Measurements from ENCODE around the gene NELL1.

Gene NELL1

DNA sequence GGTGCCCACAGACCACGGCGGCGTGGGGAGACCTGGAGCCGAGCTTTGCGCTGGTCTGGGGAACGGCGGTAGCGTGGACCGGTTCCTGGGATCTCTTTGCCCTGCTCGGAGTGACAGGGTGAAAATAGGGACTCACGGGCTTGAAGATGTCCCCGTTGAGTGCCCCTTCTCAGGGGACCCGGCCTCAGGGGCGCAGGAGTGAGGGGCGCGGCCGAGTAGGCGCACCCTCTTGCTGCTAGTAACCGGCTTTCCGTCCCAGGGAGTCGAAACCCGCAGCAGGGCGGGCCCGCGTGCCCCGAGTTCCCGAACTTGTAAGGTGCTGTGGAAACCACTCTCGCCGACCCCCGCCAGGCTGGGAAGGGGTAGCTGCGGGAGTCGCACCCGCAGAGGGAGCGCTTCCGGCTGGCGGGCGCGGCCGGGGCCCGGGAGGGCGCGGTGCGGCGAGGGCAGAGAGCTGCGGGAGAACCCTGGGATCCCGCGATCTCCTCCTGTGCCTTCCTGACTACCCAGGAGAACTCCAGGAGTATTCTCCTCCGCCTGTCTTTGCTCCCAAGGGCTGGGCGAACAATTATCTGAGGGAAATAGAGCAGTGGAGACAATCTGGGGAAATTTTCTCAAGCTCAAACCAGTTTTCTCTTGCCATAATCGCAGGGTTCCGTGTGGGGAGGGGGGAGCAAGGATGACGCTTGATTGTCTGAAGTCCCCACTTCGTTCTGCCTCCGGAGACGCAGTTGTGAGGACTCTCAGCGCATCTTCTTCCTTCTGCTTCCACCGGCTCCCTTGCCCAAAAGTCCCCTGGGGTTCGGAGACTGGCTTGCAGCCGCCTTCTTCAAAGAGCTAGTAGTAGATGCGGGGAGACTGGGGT, 666 bp downstream of the NELL1 start:
- no peak for DNase-seq

DNA sequence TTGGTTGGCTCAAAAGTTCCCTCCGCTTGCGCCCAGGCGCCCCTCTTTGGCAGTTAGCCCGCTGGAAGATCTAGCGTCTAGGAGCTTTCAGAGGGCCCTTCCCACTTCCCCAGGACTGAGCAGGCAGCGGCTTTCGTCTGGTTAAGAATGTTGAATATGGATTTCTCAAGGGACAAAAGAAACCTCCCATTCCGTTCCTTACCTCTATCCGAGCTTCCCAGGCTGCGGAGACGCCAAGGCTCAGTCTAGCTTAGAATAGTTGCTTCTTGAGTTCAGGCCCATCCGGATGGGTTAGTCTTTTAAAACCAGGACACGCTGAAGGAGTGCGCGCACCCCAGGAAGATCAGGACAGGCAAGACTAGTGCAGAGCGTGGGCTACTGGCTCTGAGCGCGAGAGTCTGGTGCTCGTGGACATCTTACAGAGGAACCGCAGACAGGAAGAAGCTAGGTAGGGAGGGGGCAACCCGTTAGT, 1.6 kb downstream of the NELL1 start:
- DNase-seq = no peak

DNA sequence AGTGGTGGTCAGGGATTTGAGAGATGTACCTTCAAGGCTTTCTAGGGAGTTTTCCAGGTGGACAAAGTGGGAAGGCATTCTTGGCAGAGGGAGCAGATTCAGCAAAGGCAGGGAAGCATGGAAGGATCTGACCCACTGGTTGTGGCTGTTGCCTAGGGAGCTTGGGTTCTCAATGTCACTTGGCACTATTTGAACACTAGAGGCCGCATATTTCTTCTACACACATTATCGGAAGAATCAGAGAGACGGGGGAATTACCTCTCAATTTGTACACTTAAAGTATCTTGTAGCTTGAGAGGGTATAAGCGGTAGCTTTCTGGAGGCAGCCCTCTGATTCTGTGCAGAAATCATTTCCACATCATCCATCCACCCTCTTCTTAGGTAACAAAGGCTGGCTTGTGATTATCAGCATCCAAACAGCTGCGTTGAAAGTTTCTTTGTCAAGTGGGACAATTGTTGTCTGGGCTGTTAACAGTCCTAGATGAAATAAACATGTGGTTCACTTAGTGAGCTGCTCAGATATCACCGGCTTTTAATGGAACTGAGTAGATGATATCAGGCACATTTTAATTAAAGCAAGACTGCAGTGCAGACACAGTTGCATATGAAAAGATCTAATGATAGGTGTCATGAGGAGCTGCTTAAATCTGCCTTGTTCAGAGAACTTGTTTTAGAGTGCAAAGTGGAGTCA, 2.6 kb downstream of the NELL1 start:
- DNase-seq = no peak

DNA sequence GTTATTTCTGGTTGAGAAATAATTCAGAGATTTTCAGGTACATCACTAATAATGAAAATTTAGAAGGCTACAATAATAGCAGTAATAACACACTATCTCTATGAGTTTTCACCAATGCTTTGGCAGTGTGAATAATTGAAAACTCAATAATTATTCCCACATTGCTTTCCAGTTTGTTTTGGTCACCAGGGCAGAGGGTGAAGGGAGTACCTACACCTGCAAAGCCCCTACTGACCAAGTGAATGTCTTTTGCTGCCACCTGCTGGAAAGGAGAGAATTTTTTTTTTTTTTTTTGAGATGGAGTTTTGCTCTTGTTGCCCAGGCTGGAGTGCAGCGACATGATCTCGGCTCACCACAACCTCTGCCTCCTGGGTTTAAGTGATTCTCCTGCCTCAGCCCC, 3.2 kb downstream of the NELL1 start:
- DNase-seq = no peak

DNA sequence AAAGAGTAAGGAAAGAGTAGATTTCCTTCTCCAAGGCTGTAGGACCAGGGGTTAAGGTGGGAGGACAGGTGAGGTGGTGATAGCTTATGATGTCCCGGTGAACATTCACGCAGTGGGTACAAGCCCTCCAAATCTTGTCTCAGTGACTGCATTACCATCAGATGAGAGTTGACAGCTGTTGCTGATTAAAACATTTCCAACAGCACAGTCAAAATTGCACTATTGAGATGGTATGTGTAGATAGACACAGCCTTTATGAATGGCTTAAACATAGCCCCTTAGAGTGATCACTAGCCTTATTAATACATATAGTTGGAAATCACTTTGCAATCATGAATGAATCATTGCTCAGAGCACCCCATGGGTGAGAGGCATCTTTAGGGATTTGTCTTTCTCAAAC, 7.3 kb downstream of the NELL1 start:
- DNase-seq = no peak

DNA sequence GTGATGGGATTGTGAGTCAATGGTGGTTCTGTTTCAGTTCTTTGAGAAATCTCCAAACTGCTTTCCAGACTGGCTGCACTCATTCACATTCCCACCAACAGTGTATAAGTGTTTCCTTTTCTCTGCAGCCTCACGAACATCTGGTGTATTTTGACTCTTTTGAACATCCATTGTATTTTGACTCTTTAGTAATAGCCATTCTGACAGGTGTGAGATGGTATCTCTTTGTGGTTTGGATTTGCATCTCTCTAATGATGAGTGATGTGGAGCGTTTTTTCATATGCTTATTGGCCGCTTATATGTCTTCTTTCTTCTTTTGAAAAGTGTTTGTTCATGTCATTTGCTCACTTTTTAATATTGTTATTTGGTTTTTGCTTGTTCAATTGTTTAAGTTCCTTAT, 19.4 kb downstream of the NELL1 start:
- DNase-seq = no peak

DNA sequence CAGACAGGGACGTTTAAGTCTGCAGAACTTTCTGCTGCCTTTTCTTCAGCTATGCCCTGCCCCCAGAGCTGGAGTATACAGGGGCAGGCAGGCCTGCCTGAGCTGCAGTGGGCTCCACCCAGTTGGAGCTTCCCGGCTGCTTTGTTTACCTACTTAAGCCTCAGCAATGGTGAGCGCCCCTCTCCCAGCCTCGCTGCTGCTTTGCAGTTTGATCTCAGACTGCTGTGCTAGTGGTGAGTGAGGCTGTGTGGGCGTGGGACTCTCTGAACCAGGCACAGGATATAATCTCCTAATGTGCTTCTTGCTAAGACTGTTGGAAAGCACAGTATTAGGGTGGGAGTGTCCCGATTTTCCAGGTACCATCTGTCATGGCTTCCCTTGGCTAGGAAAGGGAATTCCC, 38.5 kb downstream of the NELL1 start:
- DNase-seq = no peak

DNA sequence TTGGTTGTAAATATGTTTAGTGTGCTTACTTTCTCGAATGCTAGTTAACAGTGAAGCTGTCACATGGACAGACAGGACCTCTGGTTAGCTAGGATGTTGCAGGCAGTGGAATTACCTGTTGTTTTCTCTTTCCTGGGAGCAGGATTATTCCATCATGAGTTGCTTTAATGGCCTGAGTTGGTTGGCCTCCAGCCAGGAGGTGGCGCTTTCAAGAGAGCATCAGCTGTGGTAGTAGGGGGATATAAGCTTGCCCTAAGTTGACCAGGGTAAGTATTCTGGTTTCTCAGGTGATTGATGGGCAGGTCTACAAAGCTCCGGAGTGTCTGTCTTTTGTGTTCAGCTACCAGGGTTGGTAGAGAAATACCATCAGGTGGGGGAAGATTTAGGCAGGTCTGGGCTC, 43.5 kb downstream of the NELL1 start:
- DNase-seq = no peak

DNA sequence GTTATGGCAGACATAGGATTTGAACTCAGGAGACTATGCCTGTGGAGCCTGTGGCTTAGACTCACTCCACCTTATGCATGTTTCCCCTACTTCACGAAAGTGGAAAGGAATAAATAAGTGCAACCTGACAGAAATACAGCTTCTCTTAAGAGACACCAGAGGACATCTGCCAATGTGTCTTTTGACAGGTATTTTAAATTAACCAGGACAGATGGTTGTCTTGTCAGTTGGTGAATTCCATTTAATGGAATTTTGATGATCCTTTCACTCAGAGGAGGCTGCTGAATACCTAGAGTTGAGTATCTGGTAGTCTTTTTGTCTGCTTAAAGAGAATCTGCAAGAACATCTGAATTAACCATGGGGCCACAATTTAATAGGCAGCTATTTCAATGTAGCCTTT, 46.1 kb downstream of the NELL1 start:
- no peak for DNase-seq

DNA sequence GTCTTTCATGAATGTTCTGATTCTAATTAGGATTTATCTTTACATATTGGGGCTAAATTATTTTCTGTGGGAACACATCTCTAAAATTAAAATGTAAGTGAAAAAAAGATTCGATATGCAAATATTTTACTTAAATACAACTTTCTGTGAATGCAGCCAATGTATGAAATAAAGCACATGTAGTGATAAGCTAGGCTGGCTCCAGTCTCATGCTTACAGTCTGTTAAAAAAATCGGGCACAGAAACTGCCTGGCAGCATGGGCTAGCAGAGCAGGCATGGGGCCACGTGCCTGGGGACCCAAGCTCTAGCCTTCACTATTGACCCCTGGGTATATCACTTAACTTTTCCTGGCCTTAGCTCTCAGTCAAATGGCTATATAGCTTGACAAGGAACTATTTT, 46.5 kb downstream of the NELL1 start:
- no peak for DNase-seq

DNA sequence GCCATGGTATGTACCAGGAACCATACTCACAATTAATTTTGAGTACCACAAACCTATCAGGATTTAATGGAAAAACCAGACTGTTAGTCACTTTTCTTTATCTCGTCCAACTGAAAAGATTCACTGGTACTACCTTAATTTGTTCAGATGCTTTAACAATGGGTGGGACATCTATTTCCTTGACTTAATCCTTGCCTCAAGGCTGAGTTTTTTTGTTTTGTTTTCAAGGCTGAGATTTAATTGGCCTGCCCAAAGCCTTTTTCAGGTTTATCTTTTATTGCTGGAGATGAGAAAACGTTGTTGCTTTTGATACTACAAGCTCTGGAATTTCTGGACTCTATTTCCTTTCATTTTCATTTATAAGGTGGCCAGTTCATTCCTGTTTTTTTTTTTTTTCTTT, 50.4 kb downstream of the NELL1 start:
- no peak for DNase-seq

DNA sequence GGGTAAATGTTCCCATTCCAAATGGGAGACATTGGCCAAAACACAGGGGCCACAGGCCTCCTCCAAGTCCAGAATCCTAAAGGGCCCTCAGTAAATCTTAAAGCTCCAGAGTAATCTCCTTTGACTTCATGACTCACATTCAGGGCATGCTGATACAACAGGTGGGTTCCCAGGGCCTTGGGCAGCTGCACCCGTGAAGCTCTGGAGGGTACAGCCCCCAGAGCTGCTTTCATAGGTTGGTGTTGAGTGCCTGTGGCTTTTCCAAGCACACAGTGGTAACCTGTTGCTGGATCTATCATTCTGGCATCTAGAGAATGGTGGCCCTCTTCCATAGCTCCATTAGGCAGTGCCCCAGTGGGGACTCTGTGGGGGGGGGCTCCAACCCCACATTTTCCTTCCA, 54.0 kb downstream of the NELL1 start:
- no peak for DNase-seq

DNA sequence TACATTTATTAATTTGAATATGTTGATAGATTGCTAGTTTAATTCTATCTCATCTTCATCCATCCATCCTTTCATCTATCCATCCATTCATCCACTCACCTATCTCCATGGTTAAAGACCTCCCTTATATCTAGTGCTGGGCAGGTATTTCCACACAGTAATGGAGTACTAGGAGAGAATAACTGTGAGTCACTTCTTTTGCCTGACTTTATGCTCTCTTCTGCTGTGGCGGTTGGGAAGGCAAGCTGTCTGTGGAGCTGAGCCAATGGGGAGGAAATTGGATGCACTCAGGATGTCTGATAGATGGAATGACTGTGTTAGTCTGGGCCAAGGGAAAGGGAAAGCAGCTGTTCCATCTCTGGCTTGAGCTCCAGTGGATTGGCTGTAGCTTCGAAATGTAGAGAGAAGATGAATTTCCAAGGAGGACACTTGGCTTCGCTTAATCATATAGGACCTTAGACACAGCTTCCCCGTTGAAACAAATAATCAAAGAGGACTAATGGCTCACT, 60.3 kb downstream of the NELL1 start:
- DNase-seq = no peak

DNA sequence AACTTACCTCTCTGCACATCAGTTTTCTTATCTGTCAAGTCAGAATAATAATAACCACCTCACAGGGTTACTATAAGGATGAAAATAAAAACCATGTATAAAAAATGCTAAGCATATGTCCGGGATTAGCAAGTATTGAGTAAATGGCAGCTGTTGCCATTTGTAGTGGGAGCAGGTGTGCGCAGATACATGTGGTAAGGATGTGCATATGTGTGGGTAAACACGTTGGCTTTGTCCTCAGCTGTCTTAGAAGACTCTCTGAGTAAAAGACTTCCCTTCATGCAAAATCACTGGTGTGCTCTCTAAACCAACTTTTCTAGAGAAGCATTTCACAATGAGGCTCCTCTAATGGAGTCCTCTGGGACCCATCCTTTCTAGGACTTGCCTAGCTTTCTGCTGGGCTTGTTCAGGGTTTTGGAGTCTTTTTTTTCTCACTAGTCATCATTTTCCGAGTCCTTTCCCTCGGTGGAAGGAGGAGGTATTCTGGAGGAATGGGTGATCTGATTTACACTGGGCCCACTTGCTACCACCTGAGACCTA, 62.4 kb downstream of the NELL1 start:
- no peak for DNase-seq

DNA sequence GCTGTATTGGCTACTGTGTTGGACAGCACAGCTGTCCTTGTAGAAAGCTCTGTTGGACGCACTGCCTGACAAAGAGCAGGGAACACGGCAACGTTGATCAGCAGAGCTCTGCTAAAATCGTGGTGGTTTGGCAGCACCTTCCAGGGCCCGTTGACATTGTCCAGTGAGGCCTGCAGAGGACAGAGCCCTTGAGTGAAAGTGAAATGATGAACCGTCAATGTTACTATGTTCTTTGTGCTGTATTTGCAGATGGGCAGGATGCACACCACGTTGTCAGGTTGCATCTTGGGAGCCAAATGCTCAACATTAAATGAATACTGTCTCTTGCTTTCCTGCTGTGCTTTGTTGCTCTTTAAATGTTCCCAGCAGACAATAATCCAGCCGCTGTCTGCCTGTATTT, 69.7 kb downstream of the NELL1 start:
- DNase-seq = no peak

DNA sequence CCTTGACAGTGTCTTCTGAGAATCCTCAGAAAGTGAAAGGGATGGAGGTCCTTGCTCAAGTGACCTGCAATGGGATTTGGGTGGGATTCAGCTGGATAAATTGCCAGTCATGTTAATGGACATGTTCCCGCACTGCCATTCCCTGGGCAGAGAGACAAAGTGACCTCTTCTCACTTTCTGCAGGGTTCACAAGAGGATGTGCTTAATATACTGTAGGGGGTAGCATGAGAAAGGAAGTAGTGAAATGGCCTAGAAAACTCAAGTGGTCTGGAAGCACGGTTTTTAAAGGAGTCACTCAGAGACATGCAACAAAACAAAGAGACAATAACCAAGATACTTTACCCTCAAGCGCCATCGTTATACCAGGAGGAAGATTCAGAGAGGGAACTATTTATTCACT, 70.2 kb downstream of the NELL1 start:
- no peak for DNase-seq

DNA sequence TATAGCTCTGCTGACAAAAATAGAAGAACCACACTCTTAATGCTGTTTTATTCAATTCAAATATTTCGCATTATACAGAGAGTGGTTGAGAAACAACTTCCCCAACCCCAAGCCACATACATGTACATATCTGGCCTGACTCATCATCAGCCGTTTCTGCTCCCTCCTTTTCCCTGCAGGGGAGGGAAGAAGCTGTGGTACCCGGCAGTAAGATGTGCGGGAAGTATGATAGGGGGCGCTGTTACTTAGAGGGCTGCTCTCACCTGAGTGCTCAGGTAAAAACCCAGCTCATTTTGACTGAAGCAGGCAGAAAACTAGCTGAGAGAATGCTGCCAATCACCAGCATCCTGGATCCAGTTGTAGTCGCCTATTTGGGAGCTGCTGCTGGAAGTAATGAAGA, 85.5 kb downstream of the NELL1 start:
- DNase-seq = no peak

DNA sequence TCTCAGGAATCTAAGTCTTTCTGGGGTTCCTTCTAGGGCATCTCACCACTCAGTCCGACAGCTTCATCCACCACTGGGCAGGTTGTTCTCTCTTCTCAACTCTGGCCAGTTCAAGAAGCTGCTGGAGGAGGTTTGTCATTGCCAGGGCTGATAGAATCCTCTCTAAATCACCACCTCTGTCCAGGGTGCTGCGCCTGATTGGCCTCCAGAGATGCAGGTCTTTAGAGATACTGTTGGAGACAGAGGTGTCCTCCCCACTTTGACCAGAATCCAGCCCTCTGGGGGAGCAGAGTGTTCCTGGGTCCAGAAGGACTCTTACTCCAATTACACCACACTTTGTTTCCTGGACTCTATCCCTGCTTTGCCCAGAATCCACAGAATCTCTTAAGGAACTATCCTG, 90.2 kb downstream of the NELL1 start:
- DNase-seq = no peak

DNA sequence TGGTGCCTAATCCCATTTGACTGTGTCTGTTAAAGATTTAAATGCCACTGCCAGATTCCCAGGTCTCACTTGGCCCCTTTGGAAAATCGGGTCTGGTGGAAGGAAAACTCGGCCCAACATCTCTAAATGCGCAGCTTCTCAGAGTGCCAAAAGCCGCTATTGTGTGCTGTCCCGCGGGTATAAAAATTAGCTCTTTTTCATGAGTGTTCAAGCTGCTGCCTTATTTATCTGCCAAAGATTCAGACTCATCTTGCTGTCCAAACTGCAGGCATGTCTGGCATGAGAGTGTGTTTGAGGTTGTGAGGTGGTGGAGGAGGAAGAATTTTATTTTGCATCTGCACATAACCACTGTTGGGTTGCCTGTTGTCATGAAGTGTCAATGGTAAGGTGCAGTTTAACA, 91.4 kb downstream of the NELL1 start:
- DNase-seq = no peak

DNA sequence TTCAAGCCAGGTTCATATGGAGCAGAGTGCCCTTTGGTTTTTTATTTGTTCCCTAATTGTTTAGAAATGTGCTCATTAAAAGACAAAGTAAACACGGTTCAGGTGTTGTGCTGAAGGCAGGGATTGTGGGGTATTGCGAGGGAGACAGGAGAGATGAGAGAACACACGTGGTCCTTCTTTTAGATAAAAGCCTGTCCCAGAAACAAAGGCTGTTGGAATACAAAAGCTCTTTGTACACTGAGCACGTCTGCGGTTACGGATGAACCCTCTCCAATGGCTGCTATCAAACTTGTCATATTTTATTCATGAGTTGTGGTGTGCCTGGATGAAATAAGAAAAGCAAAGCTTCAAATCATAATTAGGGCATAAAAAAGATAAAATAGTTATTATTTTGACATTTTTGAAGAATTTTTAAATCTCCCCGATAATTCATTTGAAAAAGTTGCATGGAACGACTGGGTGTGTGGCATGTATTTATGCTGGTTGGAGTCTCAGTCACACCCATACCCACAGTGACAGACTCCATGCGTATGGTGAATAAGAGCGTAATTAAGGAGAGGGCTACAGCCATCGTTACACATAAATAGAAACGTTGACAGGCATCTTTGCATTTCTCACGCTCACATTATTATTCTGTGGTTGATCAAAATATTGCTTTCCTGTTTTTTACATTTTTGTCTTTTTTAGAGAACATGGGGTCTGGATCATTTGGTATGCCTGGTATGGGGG, 92.9 kb downstream of the NELL1 start:
- no peak for DNase-seq

DNA sequence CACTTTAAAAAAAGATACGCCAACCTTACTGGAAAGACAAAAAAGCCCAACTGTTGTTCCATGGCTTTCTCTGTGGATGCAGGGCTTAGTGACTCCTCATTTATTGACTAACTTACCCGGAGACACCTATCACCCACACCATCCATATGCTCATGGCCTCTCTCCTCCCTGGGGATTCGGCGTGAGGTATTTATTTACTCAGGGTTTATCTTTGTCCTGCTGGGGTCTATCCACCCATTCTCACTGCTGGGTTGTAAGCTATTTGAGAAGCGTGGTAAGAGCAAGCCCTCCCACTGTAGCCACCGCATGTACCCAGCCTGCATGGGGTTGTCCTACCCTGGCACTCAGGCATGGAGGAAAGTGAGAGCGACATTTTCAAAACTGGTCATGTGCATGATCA, 93.6 kb downstream of the NELL1 start:
- no peak for DNase-seq

DNA sequence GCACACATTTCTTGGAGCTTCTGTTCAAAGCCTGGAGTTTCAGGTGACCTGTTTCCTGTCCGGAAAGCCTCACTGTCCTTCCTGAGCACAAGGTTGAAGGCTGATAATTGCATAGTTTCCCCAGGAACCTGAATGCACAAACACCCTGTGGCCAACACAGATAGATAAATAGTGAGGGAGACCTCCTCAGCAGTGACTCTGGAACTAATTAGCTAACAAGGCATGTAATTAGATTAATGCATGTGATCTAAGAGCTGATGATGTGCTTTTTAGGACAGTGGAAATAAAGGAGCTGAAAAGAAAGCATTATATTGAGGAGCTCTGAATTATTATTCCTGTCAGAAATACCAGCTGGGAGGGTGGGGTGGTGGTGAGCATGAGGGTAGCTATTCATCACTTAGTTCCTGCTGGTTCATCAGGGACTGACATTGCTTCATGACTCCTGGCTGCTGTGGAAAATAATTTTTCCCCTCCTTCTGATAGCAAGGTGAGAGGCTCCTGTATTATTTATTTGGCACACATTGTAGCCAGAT, 101.1 kb downstream of the NELL1 start:
- no peak for DNase-seq

DNA sequence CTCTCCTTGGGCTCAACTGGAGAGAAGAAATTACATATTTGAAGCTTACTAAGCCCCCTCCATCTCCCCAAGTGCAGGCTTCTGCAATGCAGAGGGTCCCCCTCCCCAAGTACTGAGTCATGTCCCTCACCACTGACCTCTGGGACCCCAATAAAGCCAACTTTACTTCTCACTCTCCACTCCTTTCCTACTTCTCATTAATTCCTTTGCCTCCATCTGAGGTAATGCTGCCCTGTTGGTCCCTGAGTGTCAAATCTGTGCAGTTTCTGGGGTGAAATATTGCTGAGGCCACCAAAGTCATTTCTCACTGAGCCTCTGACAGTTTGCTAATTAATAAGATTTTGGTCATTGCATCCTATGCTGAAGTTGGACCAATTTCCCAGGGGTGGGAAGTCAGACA, 101.6 kb downstream of the NELL1 start:
- no peak for DNase-seq
